ENCODE results near the gene CENPP.

CENPP gene

GRCh38 chr9:92664394-92665152 is 338.8 kb downstream of the CENPP start:
- peak; percentile 29 for DNase-seq

GRCh38 chr9:92665836-92666235 is 340.1 kb downstream of the CENPP start:
- DNase-seq, result no peak

GRCh38 chr9:92666236-92666635 is 340.5 kb downstream of the CENPP start:
- DNase-seq, result no peak

- no peak for DNase-seq
These were observed 341.3 kb downstream of the CENPP start for GRCh38 chr9:92666912-92667532.

- DNase-seq, result peak; percentile 36
These were observed 343.2 kb downstream of the CENPP start for GRCh38 chr9:92668746-92669526.

GRCh38 chr9:92669527-92669889 is 343.8 kb downstream of the CENPP start:
- DNase-seq, result no peak
